ENCODE results near the gene KIAA0586. TPM values are rescaled to one million over a fixed set of nuclear protein-coding genes. Genes with fewer than 3 reads are reported as not detected.

KIAA0586 gene
- total and polyA plus RNA-seq, 9 of the 15 experiments (the other 6 are each of a cell fraction or from before 2014, with no cell fraction given): 11.2 to 30.9 (median 22.6) TPM

GRCh38 chr14:58398895-58399294, 28.6 kb upstream of the KIAA0586 start:
- H3K4me1 ChIP-seq (replicated peaks in 1 of 2; ENCODE audit: control insufficient read depth in 2 of 2, insufficient read depth in 2 of 2, low read length in 2 of 2): peaks cover 0 to 9% of the 10 kb centered on the region in 2 experiments; a peak in 3 of 5 replicates
- H4K20me1 ChIP-seq (replicated peaks; ENCODE audit: control insufficient read depth, insufficient read depth, low read length): no peaks in the 10 kb centered on the region
- H3K79me2 ChIP-seq (ENCODE audit: control insufficient read depth, insufficient read depth, low read length): no peaks in the 10 kb centered on the region
- H3K4me2 ChIP-seq (ENCODE audit: insufficient read depth, low read length): no peak overlapping the region
- H3K9me3 ChIP-seq (replicated peaks; ENCODE audit: control insufficient read depth, insufficient read depth, low read depth, low read length): no peaks in the 10 kb centered on the region
- H3K36me3 ChIP-seq (ENCODE audit: control insufficient read depth, insufficient read depth, low read length): 0 out of 3 replicates have a peak, but pooled peaks cover 3% of the 10 kb centered on the region
- CTCF ChIA-PET (ENCODE audit: low intra/inter-chr PET ratio): no interaction called here
- no peak overlapping the region for H2AFZ ChIP-seq (ENCODE audit: low read depth, low read length)
- intact Hi-C loops (cut with micrococcal nuclease) (no loop called here), in situ Hi-C loops (cut with MboI) (no loop called here)
- no peak for DNase-seq (ENCODE audit: extremely low read depth in 1 of 4, low spot score in 3 of 4)
- ATAC-seq: no peak
- FAIRE-seq: no peak
- no peaks in the 10 kb centered on the region for H3K9me1 ChIP-seq (ENCODE audit: control insufficient read depth, insufficient read depth, low read length)
- no peak overlapping the region for H3K27ac ChIP-seq (ENCODE audit: extremely low read depth, low read depth, low read length)
- BruUV-seq (replicated peaks): no TSS peak
- H3K27me3 ChIP-seq (ENCODE audit: control insufficient read depth in 2 of 2, insufficient read depth in 2 of 2, low read length in 2 of 2): no peaks in the 10 kb centered on the region
- POLR2A ChIA-PET: no interaction called here
- no peak overlapping the region for H3K4me3 ChIP-seq
- H3K9ac ChIP-seq (ENCODE audit: insufficient read depth in 1 of 2, low read depth in 2 of 2, low read length in 2 of 2): no peak overlapping the region
- WGBS (ENCODE audit: insufficient coverage, low coverage, missing lambda C conversion rate): 88% methylated on average over 2 of the region's 3 CpGs
- TF ChIP-seq, protein P1, sequence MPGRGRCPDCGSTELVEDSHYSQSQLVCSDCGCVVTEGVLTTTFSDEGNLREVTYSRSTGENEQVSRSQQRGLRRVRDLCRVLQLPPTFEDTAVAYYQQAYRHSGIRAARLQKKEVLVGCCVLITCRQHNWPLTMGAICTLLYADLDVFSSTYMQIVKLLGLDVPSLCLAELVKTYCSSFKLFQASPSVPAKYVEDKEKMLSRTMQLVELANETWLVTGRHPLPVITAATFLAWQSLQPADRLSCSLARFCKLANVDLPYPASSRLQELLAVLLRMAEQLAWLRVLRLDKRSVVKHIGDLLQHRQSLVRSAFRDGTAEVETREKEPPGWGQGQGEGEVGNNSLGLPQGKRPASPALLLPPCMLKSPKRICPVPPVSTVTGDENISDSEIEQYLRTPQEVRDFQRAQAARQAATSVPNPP (IDR thresholded peaks at IDR 0.05; ENCODE audit: borderline replicate concordance, insufficient read depth, insufficient read length): no peak
- TF ChIP-seq DPF2 (IDR thresholded peaks at IDR 0.05) (no peak), BRCA1 (IDR thresholded peaks at IDR 0.05) (no peak), BRCA1 (CRISPR knock-in tag; IDR thresholded peaks at IDR 0.05) (no peak), CEBPB (tag; IDR thresholded peaks at IDR 0.05) (peak; percentile 63), MBD1 (CRISPR knock-in tag; IDR thresholded peaks at IDR 0.05) (no peak), IFI16 (CRISPR knock-in tag; IDR thresholded peaks at IDR 0.05) (no peak), ZNF551 (CRISPR knock-in tag; IDR thresholded peaks at IDR 0.05) (no peak), CEBPG (CRISPR knock-in tag; IDR thresholded peaks at IDR 0.05) (peak; percentile 27; the same call in 1 of the 2 replicates), CEBPG (tag; conservative IDR thresholded peaks at IDR 0.05 in 1 of 2, IDR thresholded peaks at IDR 0.05 in 1 of 2) (no peak), ZSCAN32 (CRISPR knock-in tag; IDR thresholded peaks at IDR 0.05) (no peak), XRCC4 (IDR thresholded peaks at IDR 0.05; ENCODE audit: extremely low read depth, insufficient read depth, insufficient read length) (no peak), ATF2 (CRISPR knock-in tag; IDR thresholded peaks at IDR 0.05) (no peak), HDGF (IDR thresholded peaks at IDR 0.05) (no peak), PML (IDR thresholded peaks at IDR 0.05; ENCODE audit: low read length) (no peak), ZNF121 (CRISPR knock-in tag; conservative IDR thresholded peaks at IDR 0.05) (peak; percentile 20; the same call in 1 of the 2 replicates), SNIP1 (IDR thresholded peaks at IDR 0.05; ENCODE audit: low read depth) (no peak)
- TF ChIP-seq, protein P2, sequence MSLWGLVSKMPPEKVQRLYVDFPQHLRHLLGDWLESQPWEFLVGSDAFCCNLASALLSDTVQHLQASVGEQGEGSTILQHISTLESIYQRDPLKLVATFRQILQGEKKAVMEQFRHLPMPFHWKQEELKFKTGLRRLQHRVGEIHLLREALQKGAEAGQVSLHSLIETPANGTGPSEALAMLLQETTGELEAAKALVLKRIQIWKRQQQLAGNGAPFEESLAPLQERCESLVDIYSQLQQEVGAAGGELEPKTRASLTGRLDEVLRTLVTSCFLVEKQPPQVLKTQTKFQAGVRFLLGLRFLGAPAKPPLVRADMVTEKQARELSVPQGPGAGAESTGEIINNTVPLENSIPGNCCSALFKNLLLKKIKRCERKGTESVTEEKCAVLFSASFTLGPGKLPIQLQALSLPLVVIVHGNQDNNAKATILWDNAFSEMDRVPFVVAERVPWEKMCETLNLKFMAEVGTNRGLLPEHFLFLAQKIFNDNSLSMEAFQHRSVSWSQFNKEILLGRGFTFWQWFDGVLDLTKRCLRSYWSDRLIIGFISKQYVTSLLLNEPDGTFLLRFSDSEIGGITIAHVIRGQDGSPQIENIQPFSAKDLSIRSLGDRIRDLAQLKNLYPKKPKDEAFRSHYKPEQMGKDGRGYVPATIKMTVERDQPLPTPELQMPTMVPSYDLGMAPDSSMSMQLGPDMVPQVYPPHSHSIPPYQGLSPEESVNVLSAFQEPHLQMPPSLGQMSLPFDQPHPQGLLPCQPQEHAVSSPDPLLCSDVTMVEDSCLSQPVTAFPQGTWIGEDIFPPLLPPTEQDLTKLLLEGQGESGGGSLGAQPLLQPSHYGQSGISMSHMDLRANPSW (CRISPR knock-in tag; IDR thresholded peaks at IDR 0.05): no peak
